Measurements from ENCODE around the gene FCGR1A. TPM values are rescaled to one million over a fixed set of nuclear protein-coding genes. Genes with fewer than 3 reads are reported as not detected.
"Not testable (repeated sequence)": the region's sequence is repeated elsewhere in the genome, so short reads cannot be mapped to it uniquely, and the experiment has no call there.

The FCGR1A gene
- total and polyA plus RNA-seq, 2 of the 8 experiments (the other 6 are each of a cell fraction or from before 2014, with no cell fraction given), result not detected

- H2BK15ac ChIP-seq (ENCODE audit: low read length); DNase-seq (ENCODE audit: low read depth in 1 of 2, low spot score in 2 of 2); CTCF ChIA-PET (ENCODE audit: partially characterized antibody); H4K91ac ChIP-seq (replicated peaks; ENCODE audit: insufficient read length, low read length); H4K5ac ChIP-seq (ENCODE audit: insufficient read length, low read depth, low read length); H3K18ac ChIP-seq (ENCODE audit: extremely low read depth, low read length); FAIRE-seq; H2AFZ ChIP-seq (ENCODE audit: low read length); H3K27ac ChIP-seq (ENCODE audit: low read depth, low read length); H3K14ac ChIP-seq (ENCODE audit: insufficient read length); H2BK5ac ChIP-seq (ENCODE audit: low read depth, low read length); H3K36me3 ChIP-seq (ENCODE audit: control insufficient read depth in 2 of 4, insufficient read depth in 4 of 4, low read length in 3 of 4); H3K56ac ChIP-seq (replicated peaks; ENCODE audit: insufficient read length, low read depth, low read length); H3K79me2 ChIP-seq (ENCODE audit: control insufficient read depth in 1 of 2, insufficient read depth in 2 of 2, low read length in 2 of 2); H3K4ac ChIP-seq (replicated peaks; ENCODE audit: insufficient read length, low read depth, low read length); H3K23me2 ChIP-seq (ENCODE audit: low read depth, low read length); H4K8ac ChIP-seq (ENCODE audit: extremely low read depth, insufficient read depth, low read length); H3K27me3 ChIP-seq (replicated peaks in 1 of 4; ENCODE audit: control insufficient read depth in 3 of 4, extremely low read depth in 1 of 4, insufficient read depth in 3 of 4, low read length in 3 of 4); H2AK5ac ChIP-seq (ENCODE audit: low read depth, low read length); H2BK12ac ChIP-seq (ENCODE audit: low read depth, low read length); H3K4me1 ChIP-seq (replicated peaks in 1 of 4; ENCODE audit: control insufficient read depth in 3 of 4, insufficient read depth in 4 of 4, low read length in 3 of 4); H3K9ac ChIP-seq (replicated peaks in 1 of 4; ENCODE audit: extremely low read depth in 1 of 4, low read depth in 3 of 4, low read length in 3 of 4); H2BK120ac ChIP-seq (replicated peaks; ENCODE audit: low read depth, low read length); H3K79me1 ChIP-seq (ENCODE audit: low read depth, low read length); H3K4me3 ChIP-seq (ENCODE audit: extremely low read depth in 1 of 4, insufficient read depth in 2 of 4, low read depth in 3 of 4, low read length in 4 of 4); H3K23ac ChIP-seq (ENCODE audit: insufficient read length); H3K9me3 ChIP-seq (ENCODE audit: insufficient read depth in 2 of 2, low read depth in 1 of 2, low read length in 1 of 2); H3K4me2 ChIP-seq (ENCODE audit: insufficient read depth in 1 of 2, low read depth in 2 of 2, low read length in 2 of 2); H4K20me1 ChIP-seq (replicated peaks in 1 of 2; ENCODE audit: control insufficient read depth in 1 of 2, insufficient read depth in 2 of 2, low read length in 2 of 2); POLR2A ChIA-PET (ENCODE audit: partially characterized antibody); H2BK20ac ChIP-seq (ENCODE audit: low read length): not testable (repeated sequence)
- WGBS, 2 experiments (ENCODE audit: extremely low coverage in 1 of 2, insufficient coverage in 1 of 2, insufficient read length in 1 of 2, insufficient replicate concordance in 2 of 2, low coverage in 1 of 2, low lambda C conversion rate in 2 of 2, missing lambda C conversion rate in 1 of 2), result 83% methylated on average over 1 of the region's 1 CpG; no CpG with 5 or more reads in 1 of the 2 experiments
Measured at GRCh38 chr1:149752186-149752585, 30.3 kb upstream of the FCGR1A start.

GRCh38 chr1:149753466-149753865 lies 29.0 kb upstream of the FCGR1A start:
- H3K27me3 ChIP-seq (replicated peaks in 1 of 4; ENCODE audit: control insufficient read depth in 3 of 4, extremely low read depth in 1 of 4, insufficient read depth in 3 of 4, low read length in 3 of 4); H2BK20ac ChIP-seq (ENCODE audit: low read length); H3K18ac ChIP-seq (ENCODE audit: extremely low read depth, low read length); POLR2A ChIA-PET (ENCODE audit: partially characterized antibody); H3K23ac ChIP-seq (ENCODE audit: insufficient read length); H3K23me2 ChIP-seq (ENCODE audit: low read depth, low read length); H3K79me2 ChIP-seq (ENCODE audit: control insufficient read depth in 1 of 2, insufficient read depth in 2 of 2, low read length in 2 of 2); H4K8ac ChIP-seq (ENCODE audit: extremely low read depth, insufficient read depth, low read length); H3K9ac ChIP-seq (replicated peaks in 1 of 4; ENCODE audit: extremely low read depth in 1 of 4, low read depth in 3 of 4, low read length in 3 of 4); H3K14ac ChIP-seq (ENCODE audit: insufficient read length); H2BK15ac ChIP-seq (ENCODE audit: low read length); H2BK5ac ChIP-seq (ENCODE audit: low read depth, low read length); DNase-seq (ENCODE audit: low read depth in 1 of 2, low spot score in 2 of 2); H2AFZ ChIP-seq (ENCODE audit: low read length); H4K20me1 ChIP-seq (replicated peaks in 1 of 2; ENCODE audit: control insufficient read depth in 1 of 2, insufficient read depth in 2 of 2, low read length in 2 of 2); H3K4ac ChIP-seq (replicated peaks; ENCODE audit: insufficient read length, low read depth, low read length); FAIRE-seq; H3K4me2 ChIP-seq (ENCODE audit: insufficient read depth in 1 of 2, low read depth in 2 of 2, low read length in 2 of 2); H3K9me3 ChIP-seq (ENCODE audit: insufficient read depth in 2 of 2, low read depth in 1 of 2, low read length in 1 of 2); H3K27ac ChIP-seq (ENCODE audit: low read depth, low read length); H3K36me3 ChIP-seq (ENCODE audit: control insufficient read depth in 2 of 4, insufficient read depth in 4 of 4, low read length in 3 of 4); CTCF ChIA-PET (ENCODE audit: partially characterized antibody); H3K79me1 ChIP-seq (ENCODE audit: low read depth, low read length); H3K4me3 ChIP-seq (ENCODE audit: extremely low read depth in 1 of 4, insufficient read depth in 2 of 4, low read depth in 3 of 4, low read length in 4 of 4); H2BK12ac ChIP-seq (ENCODE audit: low read depth, low read length); H3K4me1 ChIP-seq (replicated peaks in 1 of 4; ENCODE audit: control insufficient read depth in 3 of 4, insufficient read depth in 4 of 4, low read length in 3 of 4); H3K56ac ChIP-seq (replicated peaks; ENCODE audit: insufficient read length, low read depth, low read length); H4K91ac ChIP-seq (replicated peaks; ENCODE audit: insufficient read length, low read length); H2AK5ac ChIP-seq (ENCODE audit: low read depth, low read length); H4K5ac ChIP-seq (ENCODE audit: insufficient read length, low read depth, low read length); H2BK120ac ChIP-seq (replicated peaks; ENCODE audit: low read depth, low read length): not testable (repeated sequence)
- 93% methylated on average over 1 of the region's 2 CpGs; no CpG with 5 or more reads in 1 of the 2 experiments for WGBS, 2 experiments (ENCODE audit: extremely low coverage in 1 of 2, insufficient coverage in 1 of 2, insufficient read length in 1 of 2, insufficient replicate concordance in 2 of 2, low coverage in 1 of 2, low lambda C conversion rate in 2 of 2, missing lambda C conversion rate in 1 of 2)
